H9 (cell line): ENCODE results near the gene AIFM2. TPM values are rescaled to one million over a fixed set of nuclear protein-coding genes. Genes with fewer than 3 reads are reported as not detected.

Experiments used
- DNase-seq: peaks from one replicate; pipeline ENCODE4 v3.0.0-alpha.2; 2017
- H2AFZ ChIP-seq: one replicate; pipeline ENCODE4 v1.6.1; 2013; ENCODE audit warnings: mild to moderate bottlenecking, low read length, control low read depth, moderate library complexity
- H2AK5ac ChIP-seq: 2 replicates; pipeline ENCODE4 v1.6.1; 2013; ENCODE audit warnings: low read length, control low read depth, mixed read lengths; ENCODE audit not compliant: insufficient read length
- H2BK120ac ChIP-seq: one replicate; pipeline ENCODE4 v1.6.1; 2013; ENCODE audit warnings: low read depth, mild to moderate bottlenecking, low read length, control low read depth, inconsistent platforms; ENCODE audit not compliant: poor library complexity, severe bottlenecking
- H2BK12ac ChIP-seq: 2 replicates; pipeline ENCODE4 v1.6.1; 2013; ENCODE audit warnings: low read length, control low read depth, mixed read lengths, low read depth; ENCODE audit not compliant: insufficient read length
- H2BK15ac ChIP-seq: 2 replicates; pipeline ENCODE4 v1.6.1; 2013; ENCODE audit warnings: low read depth, low read length, control low read depth
- H2BK20ac ChIP-seq: one replicate; pipeline ENCODE4 v1.6.1; 2013; ENCODE audit warnings: low read depth, mild to moderate bottlenecking, low read length, control low read depth, inconsistent platforms; ENCODE audit not compliant: poor library complexity, severe bottlenecking
- H2BK5ac ChIP-seq: 2 replicates; pipeline ENCODE4 v1.6.1; 2013; ENCODE audit warnings: low read length, control low read depth, mixed read lengths; ENCODE audit not compliant: insufficient read length
- H3K14ac ChIP-seq: 2 replicates; pipeline ENCODE4 v1.6.1; 2013; ENCODE audit warnings: low read length, control low read depth; ENCODE audit not compliant: insufficient read depth
- H3K18ac ChIP-seq: 2 replicates; pipeline ENCODE4 v1.6.1; 2013; ENCODE audit warnings: low read depth, mild to moderate bottlenecking, mixed read lengths, low read length, control low read depth; ENCODE audit not compliant: insufficient read length
- H3K23ac ChIP-seq: 2 replicates; pipeline ENCODE4 v1.6.1; 2013; ENCODE audit warnings: low read length, control low read depth, mixed read lengths, low read depth; ENCODE audit not compliant: insufficient read length
- H3K23me2 ChIP-seq: 2 replicates; pipeline ENCODE4 v1.6.1; 2013; ENCODE audit warnings: low read depth, mild to moderate bottlenecking, mixed read lengths, low read length, control low read depth; ENCODE audit not compliant: insufficient read length, poor library complexity, severe bottlenecking
- H3K27ac ChIP-seq: 2 replicates; pipeline ENCODE4 v1.5.1; 2013; ENCODE audit warnings: low read length, control low read depth, mixed read lengths, low read depth; ENCODE audit not compliant: insufficient read length
- H3K27me3 ChIP-seq: 2 replicates; pipeline ENCODE4 v1.6.1; 2013; ENCODE audit warnings: low read length, control low read depth, inconsistent platforms; ENCODE audit not compliant: insufficient read depth
- H3K4ac ChIP-seq: 2 replicates; pipeline ENCODE4 v1.6.1; 2013; ENCODE audit warnings: low read depth, mild to moderate bottlenecking, control low read depth, inconsistent platforms, low read length, moderate library complexity
- H3K4me1 ChIP-seq: 2 replicates; pipeline ENCODE4 v1.6.1; 2013; ENCODE audit warnings: low read length, control low read depth, inconsistent platforms; ENCODE audit not compliant: insufficient read depth
- H3K4me2 ChIP-seq: 2 replicates; pipeline ENCODE4 v1.6.1; 2013; ENCODE audit warnings: low read length, control low read depth, mixed read lengths; ENCODE audit not compliant: insufficient read length, insufficient read depth
- H3K56ac ChIP-seq: 2 replicates; pipeline ENCODE4 v1.6.1; 2013; ENCODE audit warnings: low read depth, mild to moderate bottlenecking, mixed read lengths, low read length, control low read depth; ENCODE audit not compliant: insufficient read length
- H3K79me1 ChIP-seq: 2 replicates; pipeline ENCODE4 v1.6.1; 2013; ENCODE audit warnings: low read depth, mild to moderate bottlenecking, moderate library complexity, low read length, control low read depth, inconsistent platforms; ENCODE audit not compliant: insufficient read depth, poor library complexity, severe bottlenecking
- H3K79me2 ChIP-seq: 2 replicates; pipeline ENCODE4 v1.6.1; 2013; ENCODE audit warnings: low read length, control low read depth, inconsistent platforms; ENCODE audit not compliant: insufficient read depth
- H3K9ac ChIP-seq: 2 replicates; pipeline ENCODE4 v1.6.1; 2013; ENCODE audit warnings: low read length, control low read depth, mixed read lengths; ENCODE audit not compliant: insufficient read length; ENCODE audit errors: extremely low read depth
- H3K9me3 ChIP-seq: one replicate; pipeline ENCODE4 v1.6.1; 2013; ENCODE audit warnings: low read depth, low read length, inconsistent platforms; ENCODE audit not compliant: control insufficient read depth
- H3T11ph ChIP-seq: one replicate; pipeline ENCODE4 v1.6.1; 2013; ENCODE audit warnings: mild to moderate bottlenecking, low read length, control low read depth, inconsistent platforms
- H4K20me1 ChIP-seq: one replicate; pipeline ENCODE4 v1.6.1; 2013; ENCODE audit not compliant: control insufficient read depth, insufficient read length, insufficient read depth
- H4K5ac ChIP-seq: 2 replicates; pipeline ENCODE4 v1.6.1; 2013; ENCODE audit warnings: low read depth, mild to moderate bottlenecking, mixed read lengths, low read length, control low read depth; ENCODE audit not compliant: insufficient read length
- H4K8ac ChIP-seq: replicated peaks from 2 replicates; pipeline ENCODE4 v1.6.1; 2013; ENCODE audit warnings: low read length, control low read depth, mixed read lengths, low read depth; ENCODE audit not compliant: insufficient read length
- H4K91ac ChIP-seq: 2 replicates; pipeline ENCODE4 v1.6.1; 2013; ENCODE audit warnings: low read depth, mild to moderate bottlenecking, moderate library complexity, mixed read lengths, low read length, control low read depth; ENCODE audit not compliant: insufficient read length
- H3K27ac Mint-ChIP-seq, 3 experiments: 2 replicates in 2 of 3; 3 replicates in 1 of 3; pipeline ENCODE4 v1.8.0; 2020 to 2021; ENCODE audit warnings: mixed read lengths in 3 of 3, mild to moderate bottlenecking in 1 of 3, moderate library complexity in 1 of 3
- H3K27me3 Mint-ChIP-seq: 2 replicates; pipeline ENCODE4 v1.8.0; 2021; ENCODE audit warnings: low read depth, mild to moderate bottlenecking, moderate library complexity, mixed read lengths
- H3K36me3 Mint-ChIP-seq, 3 experiments: 2 replicates in 2 of 3; 3 replicates in 1 of 3; pipeline ENCODE4 v1.8.0; 2020 to 2021; ENCODE audit warnings: low read depth in 3 of 3, mixed read lengths in 3 of 3; ENCODE audit not compliant: insufficient read depth in 1 of 3
- H3K4me1 Mint-ChIP-seq, 2 experiments: 2 replicates each; pipeline ENCODE4 v1.8.0; 2020; ENCODE audit warnings: mixed read lengths in 2 of 2
- H3K4me3 Mint-ChIP-seq, 2 experiments: 2 replicates in 1 of 2; 3 replicates in 1 of 2; pipeline ENCODE4 v1.8.0; 2020 to 2021; ENCODE audit warnings: mild to moderate bottlenecking in 2 of 2, mixed read lengths in 2 of 2, moderate library complexity in 1 of 2
- H3K9me3 Mint-ChIP-seq, 2 experiments: 2 replicates in 1 of 2; 3 replicates in 1 of 2; pipeline ENCODE4 v1.8.0; 2020; ENCODE audit warnings: mild to moderate bottlenecking in 2 of 2, mixed read lengths in 2 of 2, moderate library complexity in 1 of 2
- CTCF ChIP-seq: fragments of 200-600 bp; sonication (generic); conservative IDR thresholded peaks from 3 replicates; pipeline ENCODE4 v1.8.0; 2021; ENCODE audit warnings: antibody characterized with exemption, mild to moderate bottlenecking
- WGBS: extraction: QIAGEN DNeasy Blood & Tissue Kit; methylation state at CpG from one replicate; pipeline ENCODE4 v1.1.7; 2013; ENCODE audit warnings: missing lambda C conversion rate, low lambda C conversion rate, mixed read lengths; ENCODE audit not compliant: insufficient read length; ENCODE audit errors: extremely low coverage; 5-methylcytosine and 5-hydroxymethylcytosine counted together
- total RNA-seq: library from RNA; stranded (reverse); gene quantifications from 2 replicates; pipeline ENCODE4 v1.2.1, GENCODE V29; 2021

Gene AIFM2
- total RNA-seq, 1 experiment from 2014 or later, result 5.3 TPM

GRCh38 chr10:70122742-70123141 is 9.9 kb downstream of the AIFM2 start:
- Histone ChIP-seq H3K4me1 (no peaks in the 10 kb centered on the region), H2AFZ (no peak overlapping the region), H3K79me1 (no peaks in the 10 kb centered on the region), H3K27me3 (no peaks in the 10 kb centered on the region), H3K56ac (no peak overlapping the region), H4K8ac (no peak overlapping the region), H2AK5ac (no peak overlapping the region), H2BK20ac (no peak overlapping the region), H4K20me1 (no peaks in the 10 kb centered on the region), H3K18ac (no peak overlapping the region), H3K9ac (no peak overlapping the region), H3K14ac (no peak overlapping the region), H2BK120ac (no peak overlapping the region), H3K23ac (no peak overlapping the region), H4K5ac (no peak overlapping the region), H3K27ac (no peak overlapping the region), H3T11ph (no peak overlapping the region), H3K23me2 (no peaks in the 10 kb centered on the region), H3K79me2 (no peaks in the 10 kb centered on the region), H3K4me2 (no peak overlapping the region), H2BK12ac (no peak overlapping the region), H3K4ac (no peak overlapping the region), H2BK15ac (no peak overlapping the region), H3K9me3 (no peaks in the 10 kb centered on the region), H4K91ac (no peak overlapping the region), H2BK5ac (no peak overlapping the region)
- no peak for DNase-seq
- WGBS, result no CpG with 5 or more reads among the region's 5 CpGs
- no peak for TF ChIP-seq CTCF
- no peaks in the 10 kb centered on the region for H3K36me3 Mint-ChIP-seq
- peaks cover 1% of the 10 kb centered on the region; the same call in 1 of the 2 replicates for H3K27me3 Mint-ChIP-seq
- H3K9me3 Mint-ChIP-seq, result peaks cover 0 to 2% of the 10 kb centered on the region in 2 experiments; a peak in 2 of 5 replicates
- H3K4me3 Mint-ChIP-seq, result no peak overlapping the region
- H3K27ac Mint-ChIP-seq, result no peak overlapping the region
- H3K4me1 Mint-ChIP-seq, result no peaks in the 10 kb centered on the region; a peak in 1 of 4 replicates
